Spleen (tissue), 7 donors: ENCODE measurements around the gene RIMS3.

ENCODE experiments used
- CTCF ChIP-seq, 11 experiments: fragments of 200-600 bp in 7 of 11; fragments of 450-650 bp in 4 of 11; sonication (generic) in 4 of 11; IDR thresholded peaks in 8 of 11; conservative IDR thresholded peaks in 3 of 11; 1 replicate in 7 of 11; 2 replicates in 4 of 11; pipeline versions ENCODE4 v1.4.0 to v1.8.0; 2016 to 2021; ENCODE audit warnings: antibody characterized with exemption in 11 of 11, inconsistent platforms in 4 of 11, mild to moderate bottlenecking in 1 of 11
- POLR2AphosphoS5 ChIP-seq, 3 donors: sonication (generic); formaldehyde crosslinking; IDR thresholded peaks; one replicate each; pipeline ENCODE4 v1.5.1; 2017; ENCODE audit warnings: antibody characterized with exemption in 3 of 3
- donor health status: DM: no; HTN: no; CAD: no; lungs with moderate emphysema.
- donor health status: DM: no; HTN: no; CAD: no.
- donor health status: DM: no; HTN: no; CAD: no.

GRCh38 chr1:40708750-40709099 lies 43.2 kb upstream of the RIMS3 start:
- TF ChIP-seq POLR2AphosphoS5 (IDR thresholded peaks at IDR 0.05) (no peak), CTCF (IDR thresholded peaks at IDR 0.05 in 8 of 11, conservative IDR thresholded peaks at IDR 0.05 in 3 of 11) (no peak)
